NCI-H2029 treated with DMSO at 0.1 percent for 48 hours (cell line): ENCODE measurements around the gene NWD2.
"Not testable (repeated sequence)": the region's sequence is repeated elsewhere in the genome, so short reads cannot be mapped to it uniquely, and the experiment has no call there.

ENCODE experiments used
- DNase-seq: peaks from one replicate; lab custom pipeline; 2025; lab: John Stamatoyannopoulos, UW

The NWD2 gene

DNA sequence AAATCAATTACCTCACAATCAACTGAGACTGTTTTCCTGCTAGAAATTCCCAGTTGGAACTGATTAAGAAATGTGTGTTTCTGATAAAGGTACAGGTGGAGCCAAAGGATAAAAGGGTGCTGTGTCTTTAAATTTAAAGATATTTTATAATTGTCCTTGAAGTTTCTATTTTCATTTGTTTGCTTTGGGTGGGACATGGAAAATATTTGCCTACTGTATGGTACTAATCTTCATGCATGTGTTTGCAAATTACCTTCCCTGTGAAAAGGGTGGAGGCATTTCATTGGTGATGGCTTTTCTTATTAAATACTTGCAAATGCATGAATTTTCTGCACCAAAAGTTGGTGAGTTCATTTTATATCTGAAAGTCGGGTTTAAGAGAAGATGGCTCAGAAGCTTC is 225.7 kb downstream of the NWD2 start:
- no peak for DNase-seq

DNA sequence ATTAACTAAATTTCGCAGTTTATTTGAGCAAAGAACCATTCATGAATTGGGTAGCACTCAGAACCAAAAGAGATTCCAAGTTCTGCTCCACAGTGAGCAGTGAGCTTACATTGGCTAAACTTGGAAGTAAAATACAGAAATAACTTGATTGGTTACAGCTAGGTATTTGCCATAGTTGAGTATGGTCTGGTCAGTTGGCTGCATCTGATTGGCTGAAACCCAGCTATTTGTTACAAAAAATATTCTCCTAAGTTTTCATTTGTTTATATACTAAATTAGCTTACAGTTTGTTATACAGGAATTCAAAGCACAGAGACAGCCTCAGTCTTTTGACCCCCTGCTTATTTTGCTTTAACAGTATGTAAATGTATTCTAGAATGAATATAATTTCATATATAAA is 226.6 kb downstream of the NWD2 start:
- no peak for DNase-seq

DNA sequence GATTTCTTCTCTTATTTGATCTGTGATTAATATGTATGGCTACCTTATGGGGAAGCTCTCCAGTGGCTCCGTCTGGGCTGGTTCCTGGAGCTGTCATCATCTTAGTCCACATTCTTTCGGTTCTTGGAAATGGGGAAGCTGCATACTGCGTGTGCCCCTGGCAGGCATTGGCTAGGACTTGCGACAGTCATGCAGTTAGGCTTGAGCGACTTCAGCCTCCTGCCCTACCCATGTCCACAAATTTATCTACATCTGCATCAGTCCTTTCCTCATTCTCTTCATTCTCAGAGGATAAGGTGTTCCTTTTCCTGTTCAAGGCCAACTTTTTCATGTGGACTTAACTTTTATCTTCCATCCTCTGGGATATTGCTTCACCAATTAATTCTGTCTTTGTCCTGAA is 227.4 kb downstream of the NWD2 start:
- DNase-seq: no peak

DNA sequence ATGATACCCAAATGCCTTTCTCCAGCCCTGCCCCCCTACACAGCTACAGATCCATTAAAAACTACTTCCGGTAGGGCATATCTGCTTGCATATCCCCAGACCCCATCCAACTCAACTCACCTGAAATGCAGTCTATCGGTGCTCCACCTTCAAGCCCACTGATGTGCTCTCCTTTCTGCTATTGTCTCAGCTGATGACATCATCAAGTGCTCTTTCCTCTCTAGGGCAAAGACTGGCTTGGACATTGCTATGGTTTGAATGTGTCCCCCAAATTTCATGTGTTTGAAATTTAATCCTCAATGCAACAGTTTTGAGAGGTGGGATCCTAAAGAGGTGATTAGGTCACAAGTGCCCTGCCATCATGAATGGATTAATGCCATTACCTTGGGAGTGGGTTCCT is 229.3 kb downstream of the NWD2 start:
- no peak for DNase-seq

DNA sequence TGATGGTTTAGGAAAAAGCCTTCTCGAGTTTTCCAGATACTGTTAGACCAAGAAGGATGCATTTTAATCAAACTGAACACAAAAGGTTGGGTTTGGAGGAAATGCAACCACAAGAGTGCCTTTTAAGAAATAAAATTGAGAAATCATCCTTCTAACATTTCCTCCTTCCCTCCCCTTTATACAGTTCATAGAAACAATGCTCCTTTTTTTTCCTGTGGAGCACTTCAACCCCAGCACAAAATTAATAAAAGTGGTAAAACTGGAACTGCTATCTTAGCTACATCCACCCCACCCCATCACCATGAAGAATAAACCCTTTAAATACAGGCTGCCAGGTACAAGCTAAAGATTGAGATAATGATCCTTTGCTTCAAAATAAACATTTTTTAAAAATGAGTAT is 230.5 kb downstream of the NWD2 start:
- DNase-seq: no peak

DNA sequence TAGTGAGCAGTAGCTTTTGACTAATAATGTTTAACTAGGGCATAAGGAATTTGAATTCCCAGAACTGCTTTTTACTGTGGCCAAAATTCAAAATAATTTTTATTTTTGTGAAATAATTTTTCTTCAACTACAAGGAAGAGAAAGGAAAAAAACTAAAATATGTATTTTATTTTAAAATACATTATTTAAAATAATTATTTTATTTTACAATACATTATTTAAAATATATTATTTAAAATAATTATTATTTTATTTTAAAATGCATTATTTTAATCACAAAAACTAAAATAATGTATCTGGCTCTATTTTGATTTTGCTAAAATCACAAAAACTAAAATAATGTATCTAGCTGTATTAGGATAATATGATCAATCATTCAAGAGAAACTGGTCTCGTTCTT is 231.2 kb downstream of the NWD2 start:
- no peak for DNase-seq

DNA sequence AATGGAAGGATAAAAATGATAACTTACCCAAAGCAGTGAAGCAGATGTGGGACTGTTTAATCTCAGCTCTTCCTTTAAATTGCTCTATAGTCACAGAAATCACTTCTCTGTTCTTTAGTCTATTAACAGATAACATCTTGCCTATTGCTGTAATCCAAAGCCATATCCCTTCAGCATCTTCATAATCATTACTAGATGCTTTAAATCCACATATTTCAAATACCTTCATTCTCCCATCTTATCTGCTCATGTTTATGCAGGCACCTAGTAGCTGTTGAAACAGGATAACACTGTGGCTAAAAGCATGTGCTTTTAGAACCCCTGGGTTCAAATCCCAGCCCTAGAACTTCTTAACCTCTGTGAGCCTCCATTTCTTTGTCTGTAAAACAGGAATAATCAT is 231.7 kb downstream of the NWD2 start:
- no peak for DNase-seq

DNA sequence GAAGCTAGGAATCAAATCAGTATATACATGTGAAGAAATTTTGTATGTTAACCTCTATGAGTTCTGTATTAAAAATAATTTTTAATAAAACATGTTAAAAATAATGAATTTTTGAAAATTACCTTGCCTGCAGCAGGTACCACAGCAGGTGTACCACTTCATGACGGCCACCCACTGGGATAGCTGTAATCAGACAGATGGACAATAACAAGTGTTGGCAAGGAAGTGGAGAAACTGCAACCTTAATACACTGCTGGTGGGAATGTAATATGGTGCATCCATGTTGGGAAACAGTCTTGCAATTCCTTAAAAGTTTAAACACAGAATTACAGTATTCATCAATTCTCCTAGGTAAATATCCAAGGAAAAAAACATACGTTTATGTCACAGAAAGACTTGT is 232.1 kb downstream of the NWD2 start:
- DNase-seq: no peak

DNA sequence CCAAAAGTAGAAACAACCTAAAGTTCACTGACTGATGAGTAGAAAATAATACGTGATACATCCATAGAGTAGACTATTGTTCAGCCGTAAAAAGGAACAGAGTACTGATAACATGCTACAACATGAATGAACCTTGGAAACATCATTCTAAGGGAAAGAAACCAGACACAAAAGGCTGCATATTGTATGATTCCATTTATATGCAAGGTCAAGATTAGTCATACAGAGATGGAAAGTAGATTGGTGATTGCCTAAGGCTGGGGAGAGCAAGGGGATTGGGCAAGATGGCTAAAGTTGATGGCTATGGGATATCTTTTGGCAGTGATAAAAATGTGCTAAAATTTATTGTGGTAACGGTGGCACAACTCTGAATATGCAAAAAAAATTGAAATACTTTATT is 232.6 kb downstream of the NWD2 start:
- DNase-seq: no peak

DNA sequence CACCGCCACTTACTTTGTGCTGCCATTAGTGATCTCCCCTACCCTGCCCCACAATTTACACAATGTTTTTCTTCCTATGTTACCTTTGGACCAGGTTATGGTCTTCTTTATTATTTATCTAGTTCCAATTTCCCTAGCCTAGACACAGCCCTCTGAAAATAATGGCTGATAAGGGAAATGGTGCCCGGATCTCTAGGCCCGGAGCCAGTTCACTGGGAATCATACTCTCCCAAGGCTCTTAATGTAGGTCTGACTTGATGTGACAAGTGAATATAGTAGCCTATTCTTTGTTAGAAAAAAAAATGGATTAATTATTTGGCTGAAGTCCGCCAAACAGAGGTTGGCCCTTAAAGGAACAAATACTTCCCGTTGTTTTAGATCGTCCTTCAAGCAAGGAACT is 233.6 kb downstream of the NWD2 start:
- DNase-seq: no peak

DNA sequence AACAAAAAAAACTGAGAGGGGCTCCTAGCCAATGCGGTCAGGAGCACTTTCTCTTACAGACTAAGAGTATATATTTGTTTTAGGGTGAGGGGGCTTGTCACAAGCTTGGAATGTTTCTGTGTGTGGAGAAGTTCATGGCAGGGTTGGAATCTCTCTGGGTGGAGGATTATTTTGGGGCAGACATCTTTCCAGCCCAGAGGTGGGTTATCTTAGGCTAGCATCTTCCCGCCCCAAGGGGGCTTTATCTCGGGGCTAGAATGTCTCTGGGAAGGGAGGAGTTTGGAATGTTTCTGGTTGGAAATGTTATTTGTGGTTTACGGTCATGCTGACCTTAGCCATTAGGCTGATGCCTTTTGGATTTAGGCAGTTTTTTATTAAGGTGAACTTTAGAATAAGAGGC is 236.0 kb downstream of the NWD2 start:
- no peak for DNase-seq

DNA sequence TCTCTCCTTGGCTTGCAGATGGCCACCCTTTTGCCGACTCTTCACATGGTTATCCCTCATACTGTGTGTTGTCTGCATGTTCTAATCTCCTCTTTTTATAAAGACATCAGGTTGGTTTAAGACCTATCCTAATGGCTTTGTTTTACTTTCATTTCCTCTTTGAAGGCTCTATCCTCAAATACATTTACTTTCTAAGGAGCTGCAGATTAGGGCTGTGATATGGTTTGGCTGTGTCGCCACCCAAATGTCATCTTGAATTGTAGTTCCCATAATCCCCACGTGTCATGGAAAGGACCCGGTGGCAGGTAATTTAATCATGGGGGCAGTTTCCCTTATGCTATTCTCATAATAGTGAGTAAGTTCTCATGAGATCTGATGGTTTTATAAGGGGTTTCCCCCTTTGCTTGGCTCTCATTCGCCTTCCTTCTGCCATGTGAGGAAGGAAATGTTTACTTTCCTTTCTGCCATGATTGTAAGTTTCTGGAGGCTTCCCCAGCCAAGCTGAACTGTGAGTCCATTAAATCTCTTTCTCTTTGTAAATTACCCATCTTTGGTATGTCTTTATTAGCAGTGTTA is 237.1 kb downstream of the NWD2 start:
- no peak for DNase-seq

DNA sequence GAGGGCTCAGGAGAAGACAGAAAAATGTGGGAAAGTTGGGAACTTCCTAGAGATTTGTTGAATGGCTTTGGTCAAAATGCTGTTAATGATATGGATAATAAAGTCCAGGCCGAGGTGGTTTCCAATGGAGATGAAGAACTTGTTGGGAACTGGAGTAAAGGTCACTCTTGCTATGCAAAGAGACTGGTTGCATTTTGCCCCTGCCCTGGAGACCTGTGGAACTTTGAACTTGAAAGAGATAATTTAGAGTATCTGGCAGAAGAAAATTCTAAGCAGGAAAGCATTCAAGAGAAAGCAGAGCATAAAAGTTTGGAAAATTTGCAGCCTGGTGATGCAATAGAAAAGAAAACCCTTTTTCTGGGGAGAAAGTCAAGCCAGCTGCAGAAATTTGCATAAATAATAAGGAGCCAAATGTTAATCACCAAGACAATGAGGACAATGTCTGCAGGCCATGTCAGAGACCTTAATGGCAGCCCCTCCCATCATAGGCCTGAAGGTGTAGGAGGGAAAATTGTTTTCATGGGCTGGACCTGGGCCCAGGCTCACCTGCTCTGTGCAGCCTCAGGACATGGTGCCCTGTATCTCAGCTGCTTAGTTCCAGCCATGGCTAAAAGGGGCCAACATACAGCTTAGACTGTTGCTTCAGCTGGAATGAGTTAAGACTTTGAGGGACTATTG is 237.8 kb downstream of the NWD2 start:
- no peak for DNase-seq

DNA sequence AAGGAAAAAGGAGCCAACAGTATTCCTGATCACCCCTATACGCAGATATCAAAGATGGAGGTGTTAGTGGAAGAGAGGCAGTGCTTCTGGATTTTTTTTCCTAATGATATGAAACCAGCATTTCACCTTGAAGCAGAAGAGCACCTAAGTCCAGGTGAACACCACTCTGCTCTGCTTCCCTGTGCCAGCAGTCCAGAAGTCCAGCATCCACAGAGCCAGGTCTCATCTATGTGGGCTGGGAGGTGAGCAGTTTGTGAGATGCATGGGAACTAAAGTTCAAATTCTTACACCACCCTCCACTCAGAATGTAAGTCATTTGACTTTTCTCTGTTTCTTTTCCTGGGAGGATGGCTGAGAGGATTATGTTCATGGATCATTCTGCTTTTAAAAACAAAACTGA is 239.1 kb downstream of the NWD2 start:
- no peak for DNase-seq

DNA sequence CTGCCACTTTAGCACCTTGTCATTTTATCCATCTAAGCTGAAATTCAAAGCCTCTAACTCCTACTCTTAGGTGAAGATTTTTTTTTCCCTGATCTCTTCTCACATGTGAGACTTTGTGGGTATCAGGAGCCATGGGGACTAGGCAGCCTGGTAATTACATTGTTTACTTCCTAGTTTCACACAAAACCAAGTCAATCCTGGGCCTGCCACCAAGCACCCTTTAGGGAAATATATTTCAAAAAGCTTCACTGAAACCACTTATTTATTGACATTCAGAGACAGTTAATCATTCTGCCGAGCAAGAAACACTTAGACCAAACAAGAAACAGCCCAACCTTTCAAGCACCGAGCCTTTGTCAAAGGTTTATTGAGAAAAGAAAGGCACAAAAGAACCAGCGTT is 241.6 kb downstream of the NWD2 start:
- no peak for DNase-seq

DNA sequence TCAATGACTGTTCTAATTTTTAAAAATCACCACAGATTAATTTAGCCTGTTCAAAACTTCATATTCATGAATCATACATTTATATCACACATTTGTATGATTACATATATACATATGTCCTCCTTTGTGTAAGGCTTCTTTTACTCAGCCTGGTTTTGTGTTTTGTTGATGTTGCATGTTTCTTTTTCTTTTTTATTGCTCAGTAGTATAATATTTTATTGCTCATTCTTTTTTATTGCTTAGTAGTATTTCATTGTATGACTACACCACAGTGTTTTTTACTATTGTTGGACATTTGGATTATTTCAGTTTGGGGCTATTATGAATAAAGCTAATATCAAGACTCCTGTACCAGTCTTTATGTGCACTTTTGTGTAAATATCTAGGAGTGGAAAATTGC is 243.1 kb downstream of the NWD2 start:
- no peak for DNase-seq

DNA sequence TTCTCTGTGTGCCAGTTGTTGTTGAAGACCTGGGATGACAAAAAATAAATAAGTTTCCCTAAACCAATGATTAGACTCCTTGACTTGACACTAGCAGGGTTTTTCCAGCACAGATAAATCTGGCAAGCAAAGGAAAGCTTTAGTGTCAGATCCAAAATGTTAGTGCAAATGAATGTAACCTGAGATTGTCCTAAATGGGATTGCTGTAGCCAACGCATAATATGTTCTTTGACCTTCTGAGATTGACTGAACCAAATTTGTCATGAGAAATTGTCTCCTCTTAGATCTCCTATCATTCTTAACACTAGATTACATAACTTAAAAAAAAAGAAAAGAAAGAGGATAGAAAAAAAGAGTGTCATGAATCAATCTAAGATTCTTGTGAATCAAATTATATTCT is 245.2 kb downstream of the NWD2 start:
- DNase-seq: no peak

DNA sequence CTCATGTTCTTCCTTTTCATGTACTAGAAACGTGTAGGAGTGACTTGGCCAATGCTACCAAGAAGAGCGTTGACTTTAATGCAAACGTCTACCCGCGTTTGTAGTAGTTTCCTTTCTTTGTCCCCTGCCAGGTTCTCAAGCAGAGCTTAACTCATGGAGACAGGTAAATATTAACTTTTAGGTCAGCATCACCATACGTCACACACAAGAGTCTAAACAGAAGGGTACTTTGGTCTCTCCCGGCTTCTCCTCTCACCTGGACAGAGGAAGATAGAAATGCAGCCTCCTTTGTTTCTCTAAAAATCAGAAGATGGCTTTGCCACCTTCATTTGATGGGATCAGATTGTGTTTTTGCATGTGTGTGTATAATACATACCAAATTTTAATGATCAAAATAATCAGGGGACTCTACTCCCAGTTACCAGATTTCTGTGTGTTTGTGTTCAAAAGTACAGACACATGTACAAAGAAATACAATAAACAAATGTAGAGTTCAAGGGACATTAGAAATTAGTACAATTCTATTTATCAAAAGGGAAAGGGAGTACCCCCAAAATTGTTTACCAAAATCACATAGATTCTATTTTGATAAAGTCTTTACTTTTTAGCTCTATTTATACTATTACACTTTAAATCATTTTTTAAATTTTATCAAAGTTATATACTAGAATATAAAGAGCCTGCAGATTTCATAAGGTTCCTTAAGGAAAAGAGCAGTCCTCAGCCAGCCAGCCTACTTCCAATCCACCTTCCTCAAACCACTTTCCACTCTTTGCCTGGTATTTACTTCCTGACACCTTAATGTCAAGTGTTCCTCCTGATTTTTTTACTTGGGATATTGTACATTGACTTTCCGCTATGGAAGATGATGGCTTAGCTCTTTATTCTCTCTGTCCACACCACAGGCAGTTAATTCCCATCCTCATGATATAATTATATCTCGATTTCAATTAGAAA is 246.1 kb downstream of the NWD2 start:
- no peak for DNase-seq

DNA sequence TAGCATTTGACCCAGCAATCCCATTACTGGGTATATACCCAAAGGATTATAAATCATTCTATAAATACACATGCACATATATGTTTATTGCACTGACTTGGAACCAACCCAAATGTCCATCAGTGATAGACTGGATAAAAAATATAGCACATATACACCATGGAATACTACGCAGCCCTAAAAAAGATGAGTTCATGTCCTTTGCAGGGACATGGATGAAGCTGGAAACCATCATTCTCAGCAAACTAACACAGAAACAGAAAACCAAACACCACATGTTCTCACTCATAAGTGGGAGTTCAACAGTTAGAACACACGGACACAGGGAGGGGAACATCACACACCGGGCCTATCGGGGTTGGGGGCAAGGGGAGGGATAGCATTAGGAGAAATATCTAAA is 250.8 kb downstream of the NWD2 start:
- DNase-seq: not testable (repeated sequence)
